ENCODE data around the gene GPR132.

- TF ChIP-seq POLR2A (IDR thresholded peaks at IDR 0.05; ENCODE audit: low read length) (no peak), GATA1 (IDR thresholded peaks at IDR 0.05; ENCODE audit: low read depth, low read length) (no peak)
These were observed 22.4 kb downstream of the GPR132 start for GRCh38 chr14:105042813-105043212.

Measured in erythroblast (primary cell).